ENCODE data around the gene POLG.

DNA sequence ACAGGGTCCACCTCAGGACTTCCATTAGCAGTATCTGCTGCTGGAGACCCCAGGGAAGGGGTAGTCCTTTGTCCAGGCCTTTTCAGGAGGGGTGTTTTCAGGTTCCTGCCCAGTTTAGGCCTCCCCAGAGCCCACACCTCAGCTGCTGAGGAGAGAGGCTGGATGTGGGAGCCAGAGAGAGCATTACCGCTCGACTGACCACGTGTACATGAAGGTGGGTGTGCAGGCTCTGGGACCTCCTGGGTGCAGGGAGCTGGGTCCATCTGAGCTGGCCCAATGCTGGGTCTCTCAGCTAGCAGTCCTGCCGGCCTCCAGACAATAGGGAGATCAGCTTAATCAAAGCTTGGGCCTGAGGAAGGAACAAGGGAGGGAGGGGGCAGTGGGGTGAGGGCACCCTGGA, 29.1 kb upstream of the POLG start:
- no peak for TF ChIP-seq POLR2AphosphoS5 (IDR thresholded peaks at IDR 0.05; ENCODE audit: low read depth, low read length)
- TF ChIP-seq TAF1 (IDR thresholded peaks at IDR 0.05; ENCODE audit: borderline replicate concordance, low read depth, low read length) = no peak
- TF ChIP-seq POLR2A (IDR thresholded peaks at IDR 0.05; ENCODE audit: low read depth, low read length) = no peak

Data from GM12892 (cell line).